Femur (tissue), 1 donor: Measurements from ENCODE around the gene KDM2A.
"Not testable (repeated sequence)": the region's sequence is repeated elsewhere in the genome, so short reads cannot be mapped to it uniquely, and the experiment has no call there.

Experiments
- DNase-seq: peaks from one replicate; pipeline ENCODE4 v3.0.0-alpha.2; 2017

The KDM2A gene

GRCh38 chr11:67118181-67118766 lies 789 bp upstream of the KDM2A start:
- DNase-seq, result no peak

- peak; percentile 34 for DNase-seq
Measured at GRCh38 chr11:67119585-67120391, 725 bp downstream of the KDM2A start.

- no peak for DNase-seq
Measured at GRCh38 chr11:67120456-67120855, 1.4 kb downstream of the KDM2A start.

GRCh38 chr11:67120881-67121710 lies 2.0 kb downstream of the KDM2A start:
- DNase-seq, result peak; percentile 24

- DNase-seq, result not testable (repeated sequence)
Measured at GRCh38 chr11:67123801-67124200, 4.7 kb downstream of the KDM2A start.

- DNase-seq, result not testable (repeated sequence)
Measured at GRCh38 chr11:67126243-67126642, 7.2 kb downstream of the KDM2A start.

GRCh38 chr11:67126986-67127385 lies 7.9 kb downstream of the KDM2A start:
- DNase-seq, result no peak

- not testable (repeated sequence) for DNase-seq
Measured at GRCh38 chr11:67130861-67131260, 11.8 kb downstream of the KDM2A start.

GRCh38 chr11:67136156-67136555 lies 17.1 kb downstream of the KDM2A start:
- DNase-seq, result no peak

- no peak for DNase-seq
Measured at GRCh38 chr11:67138922-67139321, 19.9 kb downstream of the KDM2A start.

- DNase-seq, result no peak
Measured at GRCh38 chr11:67146516-67147226, 27.6 kb downstream of the KDM2A start.

- no peak for DNase-seq
Measured at GRCh38 chr11:67153971-67154370, 34.9 kb downstream of the KDM2A start.

GRCh38 chr11:67154726-67155125 lies 35.7 kb downstream of the KDM2A start:
- DNase-seq, result no peak

- DNase-seq, result no peak
Measured at GRCh38 chr11:67157691-67158090, 38.6 kb downstream of the KDM2A start.

GRCh38 chr11:67158221-67158620 lies 39.2 kb downstream of the KDM2A start:
- DNase-seq, result no peak

GRCh38 chr11:67160045-67160444 lies 41.0 kb downstream of the KDM2A start:
- DNase-seq, result no peak

GRCh38 chr11:67160872-67161783 lies 42.1 kb downstream of the KDM2A start:
- no peak for DNase-seq

GRCh38 chr11:67163006-67163405 lies 43.9 kb downstream of the KDM2A start:
- DNase-seq, result no peak

GRCh38 chr11:67165623-67166022 lies 46.6 kb downstream of the KDM2A start:
- no peak for DNase-seq

GRCh38 chr11:67167091-67167490 lies 48.0 kb downstream of the KDM2A start:
- DNase-seq, result no peak

GRCh38 chr11:67167719-67168118 lies 48.7 kb downstream of the KDM2A start:
- no peak for DNase-seq

GRCh38 chr11:67168911-67169310 lies 49.8 kb downstream of the KDM2A start:
- DNase-seq, result not testable (repeated sequence)
